ENCODE results near the gene DISP3. TPM values are rescaled to one million over a fixed set of nuclear protein-coding genes. Genes with fewer than 3 reads are reported as not detected.

Gene DISP3
- total RNA-seq, 4 donors from 2014 or later: not detected

DNA sequence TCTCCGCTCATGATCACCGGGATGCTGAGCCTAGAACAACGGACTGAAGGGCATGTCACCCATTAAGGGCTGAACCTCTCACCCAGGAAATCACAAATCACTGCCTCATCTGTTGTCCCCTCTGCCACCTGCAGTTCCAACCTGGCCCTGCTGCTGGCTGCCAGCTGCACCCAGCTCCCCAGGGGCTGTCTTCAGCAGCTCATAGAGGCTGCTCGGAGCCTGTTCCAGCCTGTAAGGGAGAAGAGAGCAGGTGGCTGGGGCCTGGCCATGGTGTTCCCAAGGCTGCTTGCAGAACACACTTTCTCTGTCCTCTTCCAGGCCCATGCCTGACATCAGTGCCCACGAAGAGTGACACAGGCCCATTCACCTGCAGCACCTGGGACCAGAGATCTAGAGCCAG lies 44.5 kb upstream of the DISP3 start:
- DNase-seq: no peak
- intact Hi-C loops (cut with DNase I): no loop called here
- Histone ChIP-seq H3K27me3 (no peaks in the 10 kb centered on the region), H3K4me1 (no peaks in the 10 kb centered on the region), H3K27ac (no peak overlapping the region), H3K36me3 (no peaks in the 10 kb centered on the region), H3K4me3 (replicated peaks in 1 of 3) (no peak overlapping the region), H3K9me3 (no peaks in the 10 kb centered on the region)
- 76 to 95% methylated on average over 3 to 5 of the region's 5 CpGs for WGBS, 2 donors
- TF ChIP-seq, protein P1, sequence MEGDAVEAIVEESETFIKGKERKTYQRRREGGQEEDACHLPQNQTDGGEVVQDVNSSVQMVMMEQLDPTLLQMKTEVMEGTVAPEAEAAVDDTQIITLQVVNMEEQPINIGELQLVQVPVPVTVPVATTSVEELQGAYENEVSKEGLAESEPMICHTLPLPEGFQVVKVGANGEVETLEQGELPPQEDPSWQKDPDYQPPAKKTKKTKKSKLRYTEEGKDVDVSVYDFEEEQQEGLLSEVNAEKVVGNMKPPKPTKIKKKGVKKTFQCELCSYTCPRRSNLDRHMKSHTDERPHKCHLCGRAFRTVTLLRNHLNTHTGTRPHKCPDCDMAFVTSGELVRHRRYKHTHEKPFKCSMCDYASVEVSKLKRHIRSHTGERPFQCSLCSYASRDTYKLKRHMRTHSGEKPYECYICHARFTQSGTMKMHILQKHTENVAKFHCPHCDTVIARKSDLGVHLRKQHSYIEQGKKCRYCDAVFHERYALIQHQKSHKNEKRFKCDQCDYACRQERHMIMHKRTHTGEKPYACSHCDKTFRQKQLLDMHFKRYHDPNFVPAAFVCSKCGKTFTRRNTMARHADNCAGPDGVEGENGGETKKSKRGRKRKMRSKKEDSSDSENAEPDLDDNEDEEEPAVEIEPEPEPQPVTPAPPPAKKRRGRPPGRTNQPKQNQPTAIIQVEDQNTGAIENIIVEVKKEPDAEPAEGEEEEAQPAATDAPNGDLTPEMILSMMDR (IDR thresholded peaks at IDR 0.05): no peak
- TF ChIP-seq POLR2A (IDR thresholded peaks at IDR 0.05): no peak

DNA sequence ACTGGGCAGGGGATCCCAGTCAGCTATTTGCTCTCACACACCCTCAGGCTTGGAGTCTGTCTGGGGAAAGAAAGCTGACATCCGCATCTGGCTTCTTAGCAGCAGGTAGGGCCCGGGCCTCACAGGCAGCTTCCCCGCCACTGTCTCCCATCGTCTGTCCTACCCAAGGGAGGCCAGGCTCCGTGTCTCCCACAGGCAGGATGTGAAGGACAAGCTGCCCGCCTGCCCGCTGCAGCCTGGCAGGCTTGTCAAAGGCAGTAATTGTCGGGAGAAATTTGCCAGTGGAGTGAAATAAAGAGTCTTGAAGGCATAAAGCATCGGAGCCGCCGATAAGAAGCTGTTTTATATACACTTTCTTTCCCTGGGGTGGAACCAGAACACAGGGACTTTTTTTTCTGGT lies 44.0 kb upstream of the DISP3 start:
- Histone ChIP-seq H3K4me3 (replicated peaks in 1 of 3) (no peak overlapping the region), H3K9me3 (no peaks in the 10 kb centered on the region), H3K27ac (no peak overlapping the region), H3K4me1 (no peaks in the 10 kb centered on the region), H3K36me3 (no peaks in the 10 kb centered on the region), H3K27me3 (no peaks in the 10 kb centered on the region)
- DNase-seq: no peak
- WGBS, 2 donors: 85 to 86% methylated on average over 6 to 11 of the region's 11 CpGs
- TF ChIP-seq, protein P1 (IDR thresholded peaks at IDR 0.05): no peak
- no peak for TF ChIP-seq POLR2A (IDR thresholded peaks at IDR 0.05)
- intact Hi-C loops (cut with DNase I): no loop called here

DNA sequence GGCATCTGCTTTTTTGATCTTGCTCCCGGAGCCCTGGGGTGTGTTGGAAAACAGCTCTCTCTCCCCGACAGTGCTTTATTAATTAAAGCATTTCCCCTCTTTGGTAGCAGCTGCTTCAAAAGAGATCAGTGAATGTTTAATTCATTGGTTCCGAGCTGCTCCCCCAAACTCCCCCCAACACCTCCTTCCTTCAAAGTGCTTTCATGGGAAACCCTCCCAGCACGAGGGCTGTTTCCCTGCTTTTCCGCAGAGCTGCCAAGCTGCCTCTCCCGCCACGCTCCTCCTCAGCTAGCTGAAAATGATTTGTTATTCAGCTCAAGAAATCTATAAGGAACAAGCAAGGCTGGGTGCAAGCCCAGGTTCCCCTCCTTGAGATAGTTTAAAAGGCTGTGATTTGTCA lies 40.0 kb upstream of the DISP3 start:
- no peak overlapping the region for H3K4me3 ChIP-seq (replicated peaks in 1 of 3)
- H3K27me3 ChIP-seq: no peaks in the 10 kb centered on the region
- 46 to 50% methylated on average over 7 of the region's 7 CpGs for WGBS, 2 donors
- H3K9me3 ChIP-seq: no peaks in the 10 kb centered on the region
- no peaks in the 10 kb centered on the region for H3K36me3 ChIP-seq
- H3K27ac ChIP-seq: no peak overlapping the region
- intact Hi-C loops (cut with DNase I): no loop called here
- H3K4me1 ChIP-seq: no peaks in the 10 kb centered on the region
- DNase-seq: no peak
- TF ChIP-seq POLR2A (IDR thresholded peaks at IDR 0.05): no peak
- TF ChIP-seq, protein P1 (IDR thresholded peaks at IDR 0.05): no peak

DNA sequence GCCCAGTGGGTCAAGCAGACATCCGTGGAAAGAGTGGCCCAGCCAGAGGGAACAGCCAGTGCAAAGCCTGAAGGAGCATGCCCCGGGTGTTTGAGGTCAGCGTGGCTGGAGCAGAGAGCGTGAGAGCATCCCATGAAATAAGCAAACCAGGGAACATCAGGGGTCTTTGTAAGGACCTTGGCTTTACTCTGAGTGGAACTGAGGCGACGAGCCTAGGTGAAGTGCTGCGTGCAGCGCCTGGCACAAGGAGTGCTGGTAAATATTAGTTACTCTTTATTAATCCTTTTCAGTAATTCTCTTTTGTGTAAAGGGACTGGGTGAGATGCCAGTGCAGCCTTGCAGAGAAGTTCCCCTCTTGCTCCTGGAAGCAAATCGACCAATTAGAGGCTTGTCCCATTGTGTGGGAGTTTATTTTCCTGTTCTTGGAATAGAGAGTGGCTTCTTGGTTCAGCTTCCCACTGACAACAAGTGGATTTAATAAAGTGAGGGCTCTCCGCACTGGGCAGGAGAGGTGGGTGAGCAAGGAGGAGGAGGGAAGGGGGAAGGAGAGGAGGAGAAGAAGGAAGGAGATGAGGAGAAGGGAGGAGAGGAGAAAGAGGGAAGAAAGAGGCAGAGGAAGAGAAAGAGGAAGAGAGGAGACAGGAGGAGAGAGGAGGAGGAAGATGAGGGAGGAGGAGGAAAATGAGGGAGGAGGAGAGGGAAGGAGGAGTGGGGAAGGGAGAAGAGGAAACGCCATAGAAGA lies 37.6 kb upstream of the DISP3 start:
- 53 to 59% methylated on average over 11 of the region's 11 CpGs for WGBS, 2 donors
- H3K27ac ChIP-seq: no peak overlapping the region
- no peaks in the 10 kb centered on the region for H3K36me3 ChIP-seq
- no peak overlapping the region for H3K4me3 ChIP-seq (replicated peaks in 1 of 3)
- no peak for DNase-seq
- intact Hi-C loops (cut with DNase I): no loop called here
- H3K9me3 ChIP-seq: no peaks in the 10 kb centered on the region
- no peaks in the 10 kb centered on the region for H3K27me3 ChIP-seq
- H3K4me1 ChIP-seq: no peaks in the 10 kb centered on the region
- TF ChIP-seq, protein P1 (IDR thresholded peaks at IDR 0.05): no peak
- no peak for TF ChIP-seq POLR2A (IDR thresholded peaks at IDR 0.05)

DNA sequence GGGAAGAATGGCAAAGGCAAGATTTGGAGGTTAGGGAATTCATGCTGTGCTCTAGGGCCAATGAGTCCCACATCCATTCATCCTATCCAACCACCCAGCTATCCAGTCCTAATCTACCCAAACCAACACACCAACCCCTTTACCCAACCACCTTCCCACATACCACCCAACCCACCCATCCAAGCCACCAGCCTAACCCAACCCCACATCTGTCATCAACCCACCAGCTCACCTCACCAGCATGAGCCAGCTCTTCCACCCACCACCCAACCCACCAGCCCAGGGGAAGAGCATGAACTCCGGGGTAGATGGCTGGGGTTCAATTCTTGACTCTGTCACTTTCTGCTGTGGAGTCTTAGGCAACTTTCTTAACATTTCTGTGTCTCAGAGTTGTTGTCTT lies 35.9 kb upstream of the DISP3 start:
- Histone ChIP-seq H3K36me3 (no peaks in the 10 kb centered on the region), H3K27ac (no peak overlapping the region), H3K9me3 (no peaks in the 10 kb centered on the region), H3K4me3 (replicated peaks in 1 of 3) (no peak overlapping the region), H3K4me1 (no peaks in the 10 kb centered on the region), H3K27me3 (no peaks in the 10 kb centered on the region)
- intact Hi-C loops (cut with DNase I): no loop called here
- DNase-seq: no peak
- WGBS, 2 donors: 56 to 90% methylated on average over 1 of the region's 1 CpG
- no peak for TF ChIP-seq POLR2A (IDR thresholded peaks at IDR 0.05)
- TF ChIP-seq, protein P1 (IDR thresholded peaks at IDR 0.05): no peak

Data from thyroid gland (tissue), 4 donors.